ENCODE measurements around the gene BRD3. TPM values are rescaled to one million over a fixed set of nuclear protein-coding genes. Genes with fewer than 3 reads are reported as not detected.

The BRD3 gene
- total RNA-seq, 1 donor from 2014 or later = 128 TPM

GRCh38 chr9:134034215-134035040 lies 33.4 kb downstream of the BRD3 start:
- H3K36me3 Mint-ChIP-seq (ENCODE audit: unreplicated experiment) = peaks cover 12% of the 10 kb centered on the region
- no peak for DNase-seq
- no peaks in the 10 kb centered on the region for H3K4me1 Mint-ChIP-seq (ENCODE audit: low read depth, unreplicated experiment)
- H3K4me3 Mint-ChIP-seq (ENCODE audit: unreplicated experiment) = no peak overlapping the region
- TF ChIP-seq CTCF (IDR thresholded peaks at IDR 0.05; ENCODE audit: partially characterized antibody, unreplicated experiment) = no peak
- H3K27me3 Mint-ChIP-seq (ENCODE audit: unreplicated experiment) = no peaks in the 10 kb centered on the region
- H3K27ac Mint-ChIP-seq (ENCODE audit: unreplicated experiment) = no peak overlapping the region
- H3K9me3 Mint-ChIP-seq (ENCODE audit: unreplicated experiment) = no peaks in the 10 kb centered on the region

DNA sequence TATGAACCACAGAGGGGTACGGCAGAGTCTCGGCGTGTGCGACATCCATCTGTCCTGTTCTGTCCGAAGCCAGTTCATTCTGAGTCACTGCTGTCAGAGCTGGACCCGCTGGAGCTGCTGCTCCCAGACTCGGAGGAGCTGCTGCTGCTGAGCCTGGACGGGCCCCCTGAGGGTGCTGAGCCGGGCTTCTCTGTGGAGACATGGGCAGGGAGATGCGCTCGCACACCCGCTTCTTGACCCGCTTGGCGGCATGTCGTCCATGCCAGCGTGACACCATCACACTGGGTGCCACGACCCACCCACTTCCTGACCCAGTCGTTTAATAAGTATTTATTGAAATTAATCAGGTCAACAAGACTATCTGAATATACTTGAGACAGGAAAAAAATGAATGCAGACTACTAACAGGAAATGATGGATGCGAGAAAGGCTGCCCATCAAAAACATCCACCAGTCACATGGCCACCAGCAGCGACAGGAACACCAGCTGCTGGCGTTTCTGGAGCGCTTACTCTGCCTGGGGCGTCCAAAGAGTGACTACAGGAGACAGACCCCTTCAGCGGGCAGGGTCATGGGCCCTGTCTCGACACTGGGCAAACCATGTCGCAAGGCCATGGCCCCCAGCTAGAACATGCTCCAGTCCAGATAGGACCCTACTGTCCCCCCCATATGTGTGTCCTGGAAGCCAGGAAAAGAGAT lies 34.2 kb downstream of the BRD3 start:
- peaks cover 5% of the 10 kb centered on the region for H3K36me3 Mint-ChIP-seq (ENCODE audit: unreplicated experiment)

DNA sequence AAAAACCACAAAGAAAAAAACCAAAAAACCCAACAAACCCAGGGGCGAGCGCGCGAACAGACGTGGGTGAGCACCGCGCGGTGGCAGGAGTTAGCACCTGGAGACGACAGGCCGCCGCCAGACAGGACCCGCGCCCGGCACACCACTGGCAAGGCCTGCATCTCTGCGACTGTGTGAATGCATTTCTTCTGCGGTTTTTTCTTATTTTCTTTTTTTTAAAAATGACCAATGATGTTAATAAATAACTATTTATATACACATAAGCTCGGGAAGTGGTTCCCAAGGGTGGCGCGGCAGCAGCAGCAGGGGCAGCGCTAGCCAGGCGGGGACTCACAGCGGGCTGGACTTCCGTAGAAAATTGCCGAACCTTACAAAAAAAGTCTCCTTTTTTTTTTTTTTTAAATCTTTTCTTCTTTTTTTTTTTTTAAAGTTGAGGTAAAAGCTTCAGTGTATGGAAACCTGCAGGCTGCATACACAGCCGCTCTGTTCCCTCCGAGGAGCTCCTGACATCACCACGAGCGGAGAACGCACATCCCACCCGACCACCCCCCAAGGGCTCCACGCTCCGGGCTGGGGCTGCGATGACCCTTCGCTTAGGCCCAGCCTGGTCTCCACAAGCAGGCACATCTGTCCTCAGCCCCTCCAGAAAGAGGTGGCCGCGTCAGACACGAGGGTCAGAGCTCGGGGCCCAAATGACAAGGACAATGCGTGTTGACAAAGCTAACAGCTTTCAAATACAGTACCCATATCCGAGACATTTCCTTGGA lies 35.2 kb downstream of the BRD3 start:
- H3K4me3 Mint-ChIP-seq (ENCODE audit: unreplicated experiment) = no peak overlapping the region
- no peak for TF ChIP-seq CTCF (IDR thresholded peaks at IDR 0.05; ENCODE audit: partially characterized antibody, unreplicated experiment)

More for the DNA sequence above, 34.2 kb downstream of the BRD3 start:
- Mint-ChIP-seq H3K4me1 (ENCODE audit: low read depth, unreplicated experiment) (no peaks in the 10 kb centered on the region), H3K4me3 (ENCODE audit: unreplicated experiment) (no peak overlapping the region), H3K27me3 (ENCODE audit: unreplicated experiment) (no peaks in the 10 kb centered on the region), H3K27ac (ENCODE audit: unreplicated experiment) (no peak overlapping the region), H3K9me3 (ENCODE audit: unreplicated experiment) (peaks cover 2% of the 10 kb centered on the region)
- no peak for TF ChIP-seq CTCF (IDR thresholded peaks at IDR 0.05; ENCODE audit: partially characterized antibody, unreplicated experiment)
- DNase-seq = no peak

DNA sequence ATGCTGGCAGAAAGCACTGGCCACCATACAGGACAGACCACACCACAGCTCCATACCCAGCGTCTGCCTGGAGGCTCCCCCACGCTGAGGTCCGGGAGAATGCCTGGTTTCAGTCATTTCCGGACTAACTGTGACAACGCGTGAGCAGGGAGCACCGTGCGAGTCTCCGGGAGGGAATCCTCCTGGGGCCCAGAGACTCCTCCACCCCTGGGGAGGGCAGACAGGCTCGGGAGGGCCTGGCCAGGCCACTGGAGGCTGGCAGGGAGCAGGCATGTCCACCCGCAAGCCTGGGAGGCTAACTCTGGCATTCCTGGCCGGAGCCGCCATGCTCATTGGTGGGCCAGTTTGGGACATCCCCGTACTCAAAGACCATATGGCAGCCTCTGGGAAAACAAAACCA lies 36.0 kb downstream of the BRD3 start:
- Mint-ChIP-seq H3K36me3 (ENCODE audit: unreplicated experiment) (peaks cover 5% of the 10 kb centered on the region), H3K27me3 (ENCODE audit: unreplicated experiment) (peaks cover 7% of the 10 kb centered on the region), H3K4me3 (ENCODE audit: unreplicated experiment) (no peak overlapping the region), H3K9me3 (ENCODE audit: unreplicated experiment) (peaks cover 7% of the 10 kb centered on the region), H3K27ac (ENCODE audit: unreplicated experiment) (no peak overlapping the region), H3K4me1 (ENCODE audit: low read depth, unreplicated experiment) (peaks cover 14% of the 10 kb centered on the region)
- TF ChIP-seq CTCF (IDR thresholded peaks at IDR 0.05; ENCODE audit: partially characterized antibody, unreplicated experiment) = no peak
- no peak for DNase-seq

More for the DNA sequence above, 35.2 kb downstream of the BRD3 start:
- Mint-ChIP-seq H3K36me3 (ENCODE audit: unreplicated experiment) (peaks cover 5% of the 10 kb centered on the region), H3K9me3 (ENCODE audit: unreplicated experiment) (peaks cover 7% of the 10 kb centered on the region), H3K27ac (ENCODE audit: unreplicated experiment) (peak overlapping the region; percentile 38), H3K4me1 (ENCODE audit: low read depth, unreplicated experiment) (peaks cover 6% of the 10 kb centered on the region), H3K27me3 (ENCODE audit: unreplicated experiment) (peaks cover 6% of the 10 kb centered on the region)
- DNase-seq = no peak

All from glutamatergic neuron (in vitro differentiated cells).